ENCODE results near the gene DHX34.

GRCh38 chr19:47323409-47323808 lies 25.7 kb upstream of the DHX34 start:
- TF ChIP-seq POLR2A (IDR thresholded peaks at IDR 0.05) (no peak), POLR2AphosphoS5 (IDR thresholded peaks at IDR 0.05) (no peak)
